ENCODE measurements around the gene KCNK7.
A peak's percentile ranks its signal among the peaks of the same experiment; 100 is the strongest.

Gene KCNK7

GRCh38 chr11:65588199-65589054 is 7.2 kb downstream of the KCNK7 start:
- peak; percentile 97 for DNase-seq (ENCODE audit: low spot score)
- peak; percentile 74 for TF ChIP-seq CTCF (IDR thresholded peaks at IDR 0.05; ENCODE audit: extremely low read depth, missing control alignments)

- no peak for TF ChIP-seq CTCF (IDR thresholded peaks at IDR 0.05; ENCODE audit: extremely low read depth, missing control alignments)
- no peak for DNase-seq (ENCODE audit: low spot score)
These were observed 8.9 kb downstream of the KCNK7 start for GRCh38 chr11:65586676-65587075.

GRCh38 chr11:65586247-65586630 is 9.4 kb downstream of the KCNK7 start:
- no peak for DNase-seq (ENCODE audit: low spot score)
- no peak for TF ChIP-seq CTCF (IDR thresholded peaks at IDR 0.05; ENCODE audit: extremely low read depth, missing control alignments)

- DNase-seq (ENCODE audit: low spot score), result no peak
- no peak for TF ChIP-seq CTCF (IDR thresholded peaks at IDR 0.05; ENCODE audit: extremely low read depth, missing control alignments)
These were observed 10.0 kb downstream of the KCNK7 start for GRCh38 chr11:65585396-65586246.

GRCh38 chr11:65584723-65585171 is 10.9 kb downstream of the KCNK7 start:
- no peak for TF ChIP-seq CTCF (IDR thresholded peaks at IDR 0.05; ENCODE audit: extremely low read depth, missing control alignments)
- DNase-seq (ENCODE audit: low spot score), result no peak

- DNase-seq (ENCODE audit: low spot score), result no peak
- TF ChIP-seq CTCF (IDR thresholded peaks at IDR 0.05; ENCODE audit: extremely low read depth, missing control alignments), result no peak
These were observed 11.5 kb downstream of the KCNK7 start for GRCh38 chr11:65584106-65584505.

GRCh38 chr11:65583589-65583988 is 12.0 kb downstream of the KCNK7 start:
- DNase-seq (ENCODE audit: low spot score), result no peak
- no peak for TF ChIP-seq CTCF (IDR thresholded peaks at IDR 0.05; ENCODE audit: extremely low read depth, missing control alignments)

Data from GM20000 (cell line).